K562 (cell line): ENCODE results near the gene KYAT1. TPM values are rescaled to one million over a fixed set of nuclear protein-coding genes. Genes with fewer than 3 reads are reported as not detected.
A peak's percentile ranks its signal among the peaks of the same experiment; 100 is the strongest.

Source experiments
- ATAC-seq: fragments of 200-7000 bp; cut with Tn5 transposase; 3 replicates; pipeline ENCODE4 v1.9.1; 2020; ENCODE audit warnings: moderate library complexity
- BruUV-seq: library from RNA; stranded (reverse); fragments of 400-500 nt; replicated peaks from 2 replicates; lab custom pipeline; 2021; lab: Mats Ljungman, UMichigan
- CTCF ChIA-PET: fragments of 300-600 bp; formaldehyde crosslinking; extraction: SDS; loops from one replicate; lab custom pipeline; 2021; ENCODE audit warnings: low intra/inter-chr PET ratio; lab: Yijun Ruan, JAX
- POLR2A ChIA-PET: fragments of 300-600, 350-650 bp; sonication (Branson Sonifier 250); formaldehyde crosslinking; extraction: SDS; loops from one replicate; lab custom pipeline; 2021; ENCODE audit warnings: antibody characterized with exemption, inconsistent platforms; lab: Yijun Ruan, JAX
- DNase-seq, 4 experiments: peaks; one replicate each; pipeline versions ENCODE4 v3.0.0 to v3.0.0-alpha.2; 2011 to 2018; ENCODE audit warnings: low spot score in 3 of 4, mixed read lengths in 3 of 4; ENCODE audit errors: extremely low read depth in 1 of 4
- FAIRE-seq: peaks from 2 replicates; lab custom pipeline; 2011; peaks lifted over from hg19 to GRCh38; lab: Jason Lieb, UNC
- H2AFZ ChIP-seq: 2 replicates; pipeline ENCODE4 v1.6.0; 2011; ENCODE audit warnings: low read depth, low read length, control low read depth, inconsistent platforms
- H3K27ac ChIP-seq: fragments of 200-600 bp; 3 replicates; pipeline ENCODE4 v1.8.0; 2011; ENCODE audit warnings: low read depth, mild to moderate bottlenecking, control low read depth, inconsistent platforms, low read length, moderate library complexity, mixed read lengths; ENCODE audit errors: extremely low read depth
- H3K27me3 ChIP-seq, 2 experiments: fragments of 300-600 bp in 1 of 2; 2 replicates in 1 of 2; 3 replicates in 1 of 2; pipeline versions ENCODE4 v1.6.0 to v1.8.0; 2011; ENCODE audit warnings: inconsistent platforms in 2 of 2, low read length in 2 of 2, mild to moderate bottlenecking in 1 of 2, mixed read lengths in 1 of 2, moderate library complexity in 1 of 2; ENCODE audit not compliant: control insufficient read depth in 2 of 2, insufficient read depth in 2 of 2
- H3K36me3 ChIP-seq: fragments of 300-600 bp; 3 replicates; pipeline ENCODE4 v1.8.0; 2011; ENCODE audit warnings: mild to moderate bottlenecking, low read length, inconsistent platforms; ENCODE audit not compliant: control insufficient read depth, insufficient read depth
- H3K4me1 ChIP-seq, 2 experiments: fragments of 200-600 bp in 1 of 2; replicated peaks in 1 of 2; 2 replicates in 1 of 2; 3 replicates in 1 of 2; pipeline versions ENCODE4 v1.5.1 to v1.8.0; 2011; ENCODE audit warnings: inconsistent platforms in 2 of 2, low read length in 2 of 2, mild to moderate bottlenecking in 1 of 2, mixed read lengths in 1 of 2, moderate library complexity in 1 of 2; ENCODE audit not compliant: control insufficient read depth in 2 of 2, insufficient read depth in 2 of 2
- H3K4me2 ChIP-seq: 2 replicates; pipeline ENCODE4 v1.6.1; 2011; ENCODE audit warnings: low read length, control low read depth, inconsistent platforms, mixed read lengths; ENCODE audit not compliant: insufficient read depth
- H3K4me3 ChIP-seq: fragments of 200-600 bp; sonication (generic), shearing (Covaris generic); 2 replicates; pipeline ENCODE4 v1.5.1; 2016; ENCODE audit warnings: control low read depth, inconsistent platforms
- H3K79me2 ChIP-seq: fragments of 200-600 bp; 3 replicates; pipeline ENCODE4 v1.8.0; 2011; ENCODE audit warnings: low read length, inconsistent platforms; ENCODE audit not compliant: control insufficient read depth, insufficient read depth
- H3K9ac ChIP-seq, 2 experiments: 2 replicates each; pipeline versions ENCODE4 v1.6.0 to v1.6.1; 2011; ENCODE audit warnings: low read depth in 2 of 2, low read length in 2 of 2, control low read depth in 1 of 2, inconsistent platforms in 1 of 2, mild to moderate bottlenecking in 1 of 2, mixed read lengths in 1 of 2; ENCODE audit not compliant: insufficient read depth in 1 of 2
- H3K9me1 ChIP-seq: one replicate; pipeline ENCODE4 v1.6.0; 2011; ENCODE audit warnings: inconsistent platforms, mild to moderate bottlenecking, low read length, moderate library complexity; ENCODE audit not compliant: control insufficient read depth, insufficient read depth
- H3K9me3 ChIP-seq: replicated peaks from 2 replicates; pipeline ENCODE4 v1.5.1; 2011; ENCODE audit warnings: low read depth, low read length, inconsistent platforms; ENCODE audit not compliant: control insufficient read depth, insufficient read depth
- H4K20me1 ChIP-seq: replicated peaks from 2 replicates; pipeline ENCODE4 v1.6.1; 2011; ENCODE audit warnings: low read length, inconsistent platforms, mixed read lengths; ENCODE audit not compliant: control insufficient read depth, insufficient read depth
- NR2F6 ChIP-seq: fragments of 450-650 bp; formaldehyde crosslinking; IDR thresholded peaks from 2 replicates; pipeline ENCODE4 v1.4.0; 2020; ENCODE audit warnings: mild to moderate bottlenecking
- PRMT5 ChIP-seq: sonication (generic); formaldehyde crosslinking; IDR thresholded peaks from 2 replicates; pipeline ENCODE4 v1.5.0; 2020; ENCODE audit warnings: missing genetic modification reagents
- ZNF444 ChIP-seq: fragments of 250-450 bp; sonication (Bioruptor Pico); IDR thresholded peaks from 2 replicates; pipeline ENCODE4 v1.4.0; 2020; ENCODE audit warnings: mild to moderate bottlenecking, moderate library complexity
- WGBS: fragments of 100-300 bp; shearing (Covaris generic); methylation state at CpG from one replicate; pipeline ENCODE4 v1.1.6; 2016; ENCODE audit warnings: low coverage, mixed read lengths; ENCODE audit not compliant: insufficient coverage; ENCODE audit errors: missing lambda C conversion rate; 5-methylcytosine and 5-hydroxymethylcytosine counted together
- in situ Hi-C: fragments of 300-500 bp; cut with MboI; formaldehyde crosslinking; loops from 4 replicates; pipeline ENCODE4 v1.15.0; 2018; ENCODE audit warnings: inconsistent platforms, mixed read lengths
- intact Hi-C: fragments of 100-400 bp; cut with micrococcal nuclease; formaldehyde crosslinking; loops from 2 replicates; pipeline ENCODE4 v1.14.2; 2022
- polyA plus RNA-seq, 8 experiments: library from polyadenylated mRNA; depleted of rRNA in 4 of 8; stranded (reverse) in 5 of 8; unstranded in 3 of 8; fragments of >200 nt; fragmentation: Nextera tagmentation in 2 of 8; fragmentation: Illumina TruSeq in 1 of 8; extraction: Ambion mirVana in 2 of 8; extraction: Trizol in 1 of 8; gene quantifications; 2 replicates each; pipeline versions ENCODE4 v1.2.1 to v1.2.3, GENCODE V29; 2011 to 2014; ENCODE audit warnings: inconsistent platforms in 1 of 8, missing spikeins in 1 of 8
- total RNA-seq, 7 experiments: library from RNA; depleted of rRNA in 6 of 7; stranded (reverse); fragments of >200 nt in 6 of 7; fragmentation: Illumina TruSeq in 2 of 7; extraction: Trizol in 2 of 7; gene quantifications; 2 replicates each; pipeline versions ENCODE4 v1.2.1 to v1.2.3, GENCODE V29; 2011 to 2021; ENCODE audit warnings: low replicate concordance in 1 of 7
- TF ChIP-seq, protein P1 (sequence below): fragments of 150-350 bp; IDR thresholded peaks from 2 replicates; pipeline ENCODE4 v1.6.1; 2014; ENCODE audit warnings: low read depth, mild to moderate bottlenecking, low read length, borderline replicate concordance
- TF ChIP-seq, protein P2 (sequence below): fragments of 250-450 bp; sonication (Bioruptor Pico); IDR thresholded peaks from 2 replicates; pipeline ENCODE4 v1.5.0; 2021; ENCODE audit warnings: mild to moderate bottlenecking, moderate library complexity

KYAT1 gene
- total and polyA plus RNA-seq, 9 of the 15 experiments (the other 6 are each of a cell fraction or from before 2014, with no cell fraction given), result 6.4 to 16.8 (median 11.1) TPM

DNA sequence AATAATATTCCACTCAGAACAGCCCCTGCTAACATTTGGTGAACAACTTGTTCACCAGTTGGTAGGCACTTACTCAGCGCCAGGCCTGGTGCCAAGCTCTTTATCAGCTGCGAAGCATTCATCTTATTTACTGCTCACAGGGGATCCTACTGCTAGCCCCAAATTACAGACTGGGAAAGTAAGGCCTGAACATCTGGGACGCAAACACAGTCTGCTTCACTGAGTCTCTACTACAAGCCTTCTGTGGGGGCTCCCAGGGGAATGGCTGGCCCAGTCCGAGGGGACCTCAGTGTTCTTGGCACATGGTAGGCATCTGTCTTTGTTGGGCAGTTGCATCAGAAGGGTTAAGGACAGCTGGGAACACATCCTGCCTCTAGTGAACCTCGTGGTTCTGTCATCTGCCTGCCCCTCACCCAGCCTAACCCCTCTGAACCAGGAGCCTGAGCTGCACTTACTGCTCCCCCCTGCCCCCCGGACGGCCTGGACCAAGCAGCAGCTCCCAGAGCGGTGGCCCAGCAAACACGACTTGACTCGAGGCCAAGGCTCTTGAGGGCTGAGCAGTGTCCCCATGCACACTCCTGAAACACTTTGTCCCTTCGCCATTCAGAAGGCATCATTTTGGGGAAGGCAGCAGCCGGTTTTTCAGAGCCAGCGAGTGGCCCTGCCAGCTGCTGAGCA, 38.8 kb upstream of the KYAT1 start, which contains the start of gene PHYHD1:
Gene PHYHD1 (plus strand): TSS at position 602 of the 678 bp plus-strand sequence. CDS start 1,342 bp downstream, outside the sequence.
- DNase-seq, result no peak
- Histone ChIP-seq H3K9me3 (no peaks in the 10 kb centered on the region), H3K4me1 (peaks cover 0 to 30% of the 10 kb centered on the region in 2 experiments; a peak in 4 of 5 replicates), H3K9ac (peak within 1 kb of the TSS in 1 of 2 experiments; percentile 85; a peak in 2 of 4 replicates), H2AFZ (peak within 1 kb of the TSS; percentile 72), H4K20me1 (no peaks in the 10 kb centered on the region), H3K4me2 (no peak within 1 kb of the TSS), H3K27me3 (no peaks in the 10 kb centered on the region; a peak in 1 of 5 replicates), H3K79me2 (no peaks in the 10 kb centered on the region), H3K27ac (no peak within 1 kb of the TSS), H3K36me3 (peaks cover 22% of the 10 kb centered on the region; the same call in 2 of the 3 replicates), H3K9me1 (no peaks in the 10 kb centered on the region), H3K4me3 (no peak within 1 kb of the TSS)
- ATAC-seq, result no peak
- in situ Hi-C loops, result no loop called here
- BruUV-seq, result no TSS peak
- CTCF ChIA-PET, result interaction anchor here (0.6 kb wide), 1 partner anchor 39 kb away, joined by 3 read pairs; the partner anchor contains the start of genes KYAT1 and LRRC8A
- intact Hi-C loops, result no loop called here
- WGBS, result 67% methylated on average over 13 of the region's 13 CpGs
- no peak for FAIRE-seq
- POLR2A ChIA-PET, result interaction anchor here (0.6 to 0.8 kb wide), 2 partner anchors 12 to 227 kb away, joined by 3 read pairs; no protein-coding TSS in a partner anchor
- TF ChIP-seq PRMT5 (CRISPR knock-in tag) (no peak), ZNF444 (no peak), NR2F6 (no peak)
- TF ChIP-seq, protein P1, sequence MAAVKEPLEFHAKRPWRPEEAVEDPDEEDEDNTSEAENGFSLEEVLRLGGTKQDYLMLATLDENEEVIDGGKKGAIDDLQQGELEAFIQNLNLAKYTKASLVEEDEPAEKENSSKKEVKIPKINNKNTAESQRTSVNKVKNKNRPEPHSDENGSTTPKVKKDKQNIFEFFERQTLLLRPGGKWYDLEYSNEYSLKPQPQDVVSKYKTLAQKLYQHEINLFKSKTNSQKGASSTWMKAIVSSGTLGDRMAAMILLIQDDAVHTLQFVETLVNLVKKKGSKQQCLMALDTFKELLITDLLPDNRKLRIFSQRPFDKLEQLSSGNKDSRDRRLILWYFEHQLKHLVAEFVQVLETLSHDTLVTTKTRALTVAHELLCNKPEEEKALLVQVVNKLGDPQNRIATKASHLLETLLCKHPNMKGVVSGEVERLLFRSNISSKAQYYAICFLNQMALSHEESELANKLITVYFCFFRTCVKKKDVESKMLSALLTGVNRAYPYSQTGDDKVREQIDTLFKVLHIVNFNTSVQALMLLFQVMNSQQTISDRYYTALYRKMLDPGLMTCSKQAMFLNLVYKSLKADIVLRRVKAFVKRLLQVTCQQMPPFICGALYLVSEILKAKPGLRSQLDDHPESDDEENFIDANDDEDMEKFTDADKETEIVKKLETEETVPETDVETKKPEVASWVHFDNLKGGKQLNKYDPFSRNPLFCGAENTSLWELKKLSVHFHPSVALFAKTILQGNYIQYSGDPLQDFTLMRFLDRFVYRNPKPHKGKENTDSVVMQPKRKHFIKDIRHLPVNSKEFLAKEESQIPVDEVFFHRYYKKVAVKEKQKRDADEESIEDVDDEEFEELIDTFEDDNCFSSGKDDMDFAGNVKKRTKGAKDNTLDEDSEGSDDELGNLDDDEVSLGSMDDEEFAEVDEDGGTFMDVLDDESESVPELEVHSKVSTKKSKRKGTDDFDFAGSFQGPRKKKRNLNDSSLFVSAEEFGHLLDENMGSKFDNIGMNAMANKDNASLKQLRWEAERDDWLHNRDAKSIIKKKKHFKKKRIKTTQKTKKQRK, result no peak
- TF ChIP-seq, protein P2, sequence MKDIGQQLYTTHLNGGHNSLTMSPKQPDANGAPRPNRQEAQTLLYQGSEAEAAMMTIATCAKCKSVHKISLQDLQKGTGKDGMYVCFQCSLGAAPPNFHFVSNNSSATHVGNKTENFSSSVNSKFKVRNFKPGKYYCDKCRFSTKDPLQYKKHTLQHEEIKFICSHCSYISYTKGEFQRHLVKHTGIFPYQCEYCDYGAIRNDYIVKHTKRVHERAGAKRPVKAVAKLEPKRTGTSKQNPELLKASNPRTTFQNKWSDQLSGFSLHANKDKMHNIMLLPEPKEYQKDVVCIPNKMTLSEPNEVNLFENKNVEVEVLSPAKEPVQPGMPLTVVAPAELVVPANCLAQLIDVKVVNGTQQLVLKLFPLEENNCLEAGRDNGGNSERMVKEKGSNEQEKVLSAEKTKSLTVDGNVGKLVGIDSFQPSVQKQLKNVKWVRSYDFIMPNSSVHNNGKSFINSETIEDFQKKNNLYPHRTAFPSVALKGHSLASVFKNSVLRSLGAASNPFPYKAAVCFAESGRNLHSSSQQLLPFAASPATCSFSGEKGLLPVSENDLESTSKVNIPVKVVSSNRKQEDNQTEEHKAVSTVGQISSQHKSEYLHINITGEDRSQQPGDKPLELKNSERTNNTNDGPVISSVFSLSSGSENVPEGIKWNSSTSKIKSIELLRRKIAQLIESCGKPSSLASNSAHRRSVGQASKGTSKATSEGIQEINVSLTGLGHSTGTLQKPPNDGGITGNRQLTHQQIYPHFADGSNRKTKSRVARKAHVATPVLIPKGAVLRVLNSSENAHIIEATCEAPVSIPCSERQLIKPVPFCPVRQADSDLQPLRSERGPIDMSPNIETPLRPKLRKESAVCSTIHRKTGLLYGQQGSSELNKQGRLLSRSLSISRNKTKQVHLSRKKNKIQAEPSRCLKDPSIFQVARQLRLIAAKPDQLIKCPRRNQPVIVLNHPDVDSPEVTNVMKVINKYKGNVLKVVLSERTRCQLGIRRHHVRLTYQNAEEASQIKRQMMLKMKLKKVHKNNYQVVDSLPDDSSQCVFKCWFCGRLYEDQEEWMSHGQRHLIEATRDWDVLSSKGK, result no peak
